CMK (cell line): ENCODE results near the gene P2RX4.
"Not testable (repeated sequence)": the region's sequence is repeated elsewhere in the genome, so short reads cannot be mapped to it uniquely, and the experiment has no call there.

Source experiments
- DNase-seq: peaks from one replicate; pipeline ENCODE4 v3.0.0-alpha.2; 2010; ENCODE audit warnings: low read depth

Gene P2RX4

GRCh38 chr12:121223292-121224285 is 13.7 kb downstream of the P2RX4 start:
- DNase-seq: no peak

GRCh38 chr12:121224591-121224990 is 14.7 kb downstream of the P2RX4 start:
- DNase-seq: no peak

GRCh38 chr12:121226399-121226798 is 16.5 kb downstream of the P2RX4 start:
- no peak for DNase-seq

- DNase-seq: not testable (repeated sequence)
Measured at GRCh38 chr12:121226871-121227270, 16.9 kb downstream of the P2RX4 start.

- DNase-seq: no peak
Measured at GRCh38 chr12:121227294-121227693, 17.4 kb downstream of the P2RX4 start.

- DNase-seq: no peak
Measured at GRCh38 chr12:121228919-121229665, 19.2 kb downstream of the P2RX4 start.

- DNase-seq: peak; percentile 65
Measured at GRCh38 chr12:121229826-121230537, 20.1 kb downstream of the P2RX4 start.

GRCh38 chr12:121230538-121230907 is 20.6 kb downstream of the P2RX4 start:
- no peak for DNase-seq

GRCh38 chr12:121232163-121232562 is 22.2 kb downstream of the P2RX4 start:
- DNase-seq: no peak

GRCh38 chr12:121232977-121233627 is 23.2 kb downstream of the P2RX4 start:
- no peak for DNase-seq

GRCh38 chr12:121233628-121234020 is 23.7 kb downstream of the P2RX4 start:
- DNase-seq: no peak

GRCh38 chr12:121236776-121237175 is 26.8 kb downstream of the P2RX4 start:
- DNase-seq: no peak

- DNase-seq: no peak
Measured at GRCh38 chr12:121237415-121237814, 27.5 kb downstream of the P2RX4 start.

GRCh38 chr12:121238086-121238485 is 28.2 kb downstream of the P2RX4 start:
- DNase-seq: no peak

GRCh38 chr12:121238604-121239350 is 28.8 kb downstream of the P2RX4 start:
- DNase-seq: no peak

GRCh38 chr12:121239351-121240061 is 29.6 kb downstream of the P2RX4 start:
- DNase-seq: no peak

GRCh38 chr12:121240062-121240420 is 30.1 kb downstream of the P2RX4 start:
- DNase-seq: no peak

- no peak for DNase-seq
Measured at GRCh38 chr12:121240484-121241101, 30.7 kb downstream of the P2RX4 start.

GRCh38 chr12:121241156-121241970 is 31.4 kb downstream of the P2RX4 start:
- no peak for DNase-seq
